Stimulated activated CD8-positive, alpha-beta memory T cell treated with anti-CD3 and anti-CD28 coated beads, Interleukin-12 subunit alpha, Interleukin-12 subunit beta, amount 100 ng/mL, for 1 hour (primary cell): Measurements from ENCODE around the gene FHIP1A.
"Not testable (repeated sequence)": the region's sequence is repeated elsewhere in the genome, so short reads cannot be mapped to it uniquely, and the experiment has no call there.

Experiments
- DNase-seq: peaks from one replicate; pipeline ENCODE4 v3.0.0-alpha.2; 2020; ENCODE audit warnings: low read depth

FHIP1A gene

GRCh38 chr4:151408630-151409469 lies at the start of gene FHIP1A:
Gene FHIP1A (plus strand): TSS chr4:151409176. CDS start chr4:151566260, 157,084 bp downstream.
- DNase-seq, result peak; percentile 62

DNA sequence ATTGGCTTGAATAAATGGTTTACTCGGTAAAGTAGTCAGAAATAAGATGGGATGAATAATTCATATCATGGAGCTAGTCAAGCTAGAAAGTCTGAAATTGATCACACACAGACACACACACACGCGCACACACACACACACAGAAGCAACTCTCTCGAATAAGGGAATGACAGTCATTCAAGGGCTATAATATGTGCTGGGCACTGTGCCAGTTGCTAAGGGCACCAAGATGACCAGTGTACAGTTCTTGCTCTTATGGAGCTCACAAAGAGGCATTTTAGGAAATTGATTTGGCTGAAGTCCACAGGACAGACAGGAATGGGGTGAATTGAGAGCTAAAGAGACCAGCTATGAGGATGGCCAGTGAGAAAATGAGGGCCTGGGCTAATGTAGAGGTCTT lies 49.4 kb upstream of the FHIP1A start:
- no peak for DNase-seq

GRCh38 chr4:151361126-151361525 lies 47.9 kb upstream of the FHIP1A start:
- DNase-seq, result no peak

DNA sequence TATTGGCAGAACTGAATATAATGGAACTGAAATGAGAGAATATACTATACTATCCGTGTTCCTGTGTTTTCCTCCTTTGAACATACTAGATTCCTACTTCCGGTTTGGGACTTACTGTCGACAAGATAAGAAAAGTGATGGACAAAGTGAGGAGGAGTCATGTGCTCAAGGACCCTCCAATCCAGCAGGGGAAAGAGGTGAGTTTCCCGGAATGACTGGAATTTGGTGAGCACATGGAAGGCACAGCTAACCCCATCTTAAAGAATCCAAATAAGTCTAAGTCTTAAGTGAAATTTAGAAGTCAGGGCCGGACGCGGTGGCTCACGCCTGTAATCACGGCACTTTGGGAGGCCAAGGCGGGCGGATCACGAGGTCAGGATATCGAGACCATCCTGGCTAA lies 47.0 kb upstream of the FHIP1A start:
- DNase-seq, result no peak

- DNase-seq, result peak; percentile 54
Measured at GRCh38 chr4:151362404-151363164, 46.4 kb upstream of the FHIP1A start.

GRCh38 chr4:151376540-151376939 lies 32.4 kb upstream of the FHIP1A start:
- DNase-seq, result no peak

GRCh38 chr4:151389311-151389710 lies 19.7 kb upstream of the FHIP1A start:
- DNase-seq, result no peak

DNA sequence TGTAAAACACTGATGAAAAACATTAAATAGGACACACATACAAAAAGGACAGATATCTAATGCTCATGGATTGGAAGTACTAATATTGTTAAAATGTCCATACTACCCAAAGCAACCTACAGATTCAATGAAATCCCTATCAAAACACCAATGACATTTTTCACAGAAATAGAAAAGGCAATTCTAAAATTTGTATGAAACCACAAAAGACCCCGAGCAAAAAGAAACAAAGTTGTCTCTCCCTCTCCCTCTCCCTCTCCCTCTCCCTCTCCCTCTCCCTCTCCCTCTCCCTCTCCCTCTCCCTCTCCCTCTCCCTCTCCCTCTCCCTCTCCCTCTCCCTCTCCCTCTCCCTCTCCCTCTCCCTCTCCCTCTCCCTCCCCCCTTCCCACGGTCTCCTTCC lies 19.2 kb upstream of the FHIP1A start:
- DNase-seq, result not testable (repeated sequence)

DNA sequence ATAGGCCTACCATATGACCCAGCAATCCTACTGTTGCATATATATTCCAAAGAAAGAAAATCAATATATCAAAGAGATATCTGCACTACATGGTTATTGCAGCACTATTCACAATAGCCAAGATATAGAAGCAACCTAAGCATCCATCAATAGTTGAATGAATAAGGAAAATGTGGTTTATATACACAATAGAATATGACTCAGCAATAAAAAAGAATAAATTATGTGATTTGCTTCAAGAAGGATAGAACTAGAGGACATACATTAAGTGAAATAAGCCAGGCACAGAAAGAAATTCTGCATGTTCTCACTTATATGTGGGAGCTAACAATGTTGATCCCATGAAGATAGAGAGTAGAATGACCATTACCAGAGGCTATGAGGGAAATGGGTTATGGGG lies 13.1 kb upstream of the FHIP1A start:
- DNase-seq, result no peak

DNA sequence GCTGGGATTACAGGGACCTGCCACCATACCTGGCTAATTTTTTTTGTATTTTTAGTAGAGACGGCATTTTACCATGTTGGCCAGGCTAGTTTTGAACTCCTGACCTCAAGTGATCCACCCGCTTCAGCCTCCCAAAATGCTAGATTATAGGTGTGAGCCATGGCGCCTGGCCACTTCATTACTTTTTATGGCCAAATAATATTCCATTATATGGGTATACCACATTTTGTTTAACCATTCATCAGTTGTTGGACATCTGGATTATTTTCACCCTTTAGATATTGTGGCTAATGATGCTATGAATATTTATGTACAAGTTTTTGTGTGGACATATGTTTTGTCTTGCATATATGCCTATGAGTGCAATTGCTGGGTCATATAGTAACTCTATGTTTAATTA lies 8.6 kb upstream of the FHIP1A start:
- DNase-seq, result no peak

DNA sequence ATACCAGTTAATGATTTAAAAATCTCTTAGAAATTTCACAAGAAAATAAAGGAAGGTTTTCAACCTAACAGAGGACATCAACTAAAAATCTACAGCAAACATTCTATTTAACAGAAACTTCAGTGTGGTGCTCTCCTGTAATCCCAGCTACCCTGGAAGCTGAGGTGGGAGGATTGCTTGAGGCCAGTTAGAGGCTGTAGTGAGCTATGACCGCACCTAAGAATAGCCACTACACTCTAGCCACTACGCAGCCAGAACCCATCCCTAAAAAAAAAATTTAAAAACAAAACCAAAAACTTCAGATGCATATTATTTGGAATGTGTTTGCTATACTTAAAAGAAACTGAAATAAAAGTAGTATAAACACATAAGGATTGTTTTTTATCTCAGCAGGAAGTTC lies 7.2 kb upstream of the FHIP1A start:
- DNase-seq, result no peak

GRCh38 chr4:151402145-151402865 lies 6.7 kb upstream of the FHIP1A start:
- DNase-seq, result no peak

DNA sequence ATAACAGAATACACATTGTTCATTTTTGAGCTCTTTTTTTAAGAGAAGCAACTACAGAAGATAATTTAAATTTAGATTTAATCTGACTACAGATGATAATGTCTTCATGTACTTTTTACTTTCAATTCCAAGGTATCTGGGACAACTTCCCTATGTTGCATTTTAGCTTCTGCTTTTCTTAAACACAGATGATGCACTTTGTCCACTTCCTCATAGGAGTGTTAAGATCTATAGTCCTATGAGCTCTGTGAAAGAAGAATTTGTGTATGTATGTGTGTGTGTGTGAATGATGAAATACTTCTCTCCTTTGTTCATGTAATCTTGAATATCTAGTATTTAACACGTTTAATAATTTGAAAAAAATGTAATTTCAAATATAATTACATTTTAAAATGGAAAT lies 5.3 kb upstream of the FHIP1A start:
- no peak for DNase-seq

DNA sequence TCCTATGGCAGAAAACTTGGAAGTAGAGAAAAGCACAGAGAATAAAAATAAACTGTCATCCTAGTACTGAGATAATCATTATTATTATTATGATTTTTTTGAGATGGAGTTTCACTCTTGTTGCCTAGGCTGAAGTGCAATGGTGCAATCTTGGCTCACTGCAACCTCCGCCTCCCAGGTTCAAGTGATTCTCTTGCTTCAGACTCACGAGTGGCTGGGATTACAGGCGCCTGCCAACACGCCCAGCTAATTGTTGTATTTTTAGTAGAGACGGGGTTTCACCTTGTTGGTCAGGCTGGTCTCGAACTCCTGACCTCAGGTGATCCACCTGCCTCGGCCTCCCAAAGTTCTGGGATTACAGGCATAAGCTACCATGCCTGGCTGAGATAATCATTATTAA lies 4.2 kb upstream of the FHIP1A start:
- DNase-seq, result not testable (repeated sequence)

DNA sequence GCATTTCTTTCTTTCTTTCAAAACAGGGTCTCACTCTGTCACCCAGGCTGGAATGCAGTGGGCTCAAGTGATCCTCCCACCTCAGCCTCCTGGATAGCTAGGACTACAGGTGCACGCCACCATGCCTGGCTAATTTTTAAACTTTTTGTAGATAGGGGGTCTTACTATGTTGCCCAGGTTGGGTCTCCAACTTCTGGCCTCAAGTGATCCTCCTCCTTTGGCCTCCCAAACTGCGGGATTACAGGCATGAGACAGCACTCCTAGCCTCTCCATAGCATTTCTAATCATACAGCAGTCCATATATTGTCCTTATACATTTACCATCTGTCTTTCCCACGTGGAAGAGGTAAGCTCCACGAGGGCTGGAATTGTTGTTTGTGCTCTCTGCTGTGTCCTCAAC lies 2.0 kb upstream of the FHIP1A start:
- no peak for DNase-seq

- DNase-seq, result no peak
Measured at GRCh38 chr4:151407466-151408379, 1.3 kb upstream of the FHIP1A start.

DNA sequence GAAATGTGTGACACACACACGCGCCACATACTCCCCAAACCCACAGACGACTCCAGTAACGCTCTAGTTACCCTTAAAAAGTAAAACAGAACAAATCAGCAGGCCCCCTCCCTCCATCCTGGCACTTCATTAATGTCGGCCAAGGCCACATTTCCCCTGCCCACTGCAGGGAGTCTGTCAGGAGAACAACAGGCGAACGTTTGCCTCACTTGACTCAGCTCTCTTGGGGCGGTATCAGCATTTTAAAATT lies 671 bp upstream of the FHIP1A start:
- no peak for DNase-seq

GRCh38 chr4:151409470-151410313 lies 716 bp downstream of the FHIP1A start:
- DNase-seq, result no peak

- DNase-seq, result no peak
Measured at GRCh38 chr4:151415978-151416377, 7.0 kb downstream of the FHIP1A start.

DNA sequence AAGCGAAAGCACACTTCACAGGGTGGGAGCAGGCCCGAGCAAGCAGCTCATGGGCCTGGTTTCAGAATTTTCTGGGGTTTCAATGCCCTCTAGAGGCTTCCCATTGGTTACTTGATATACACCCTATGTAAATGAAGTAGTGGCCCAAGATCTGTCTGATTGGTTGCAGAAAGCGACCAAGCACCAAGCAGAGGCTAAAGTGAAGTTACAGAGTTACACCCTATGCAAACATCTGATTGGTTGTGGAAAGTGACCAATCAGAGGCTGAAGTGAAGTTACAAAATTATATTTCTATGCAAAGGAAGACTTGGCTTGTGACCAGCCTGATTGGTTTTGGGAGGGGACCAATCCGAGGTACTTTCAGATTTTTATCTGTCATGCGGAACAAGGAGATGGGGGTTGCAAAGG lies 8.2 kb downstream of the FHIP1A start:
- DNase-seq, result no peak

- DNase-seq, result no peak
Measured at GRCh38 chr4:151417766-151418376, 8.9 kb downstream of the FHIP1A start.
